Myocyte (in vitro differentiated cells): Measurements from ENCODE around the gene SLC35F3. TPM values are rescaled to one million over a fixed set of nuclear protein-coding genes. Genes with fewer than 3 reads are reported as not detected.
"Not testable (repeated sequence)": the region's sequence is repeated elsewhere in the genome, so short reads cannot be mapped to it uniquely, and the experiment has no call there.

Source experiments
- DNase-seq: peaks from one replicate; pipeline ENCODE4 v3.0.0-alpha.2; 2012; ENCODE audit warnings: low read depth
- total RNA-seq: library from RNA; depleted of rRNA; stranded (reverse); fragments of >200 nt; gene quantifications from 2 replicates; pipeline ENCODE4 v1.2.3, GENCODE V29; 2014

Gene SLC35F3
- total RNA-seq, 1 donor from 2014 or later, result not detected

DNA sequence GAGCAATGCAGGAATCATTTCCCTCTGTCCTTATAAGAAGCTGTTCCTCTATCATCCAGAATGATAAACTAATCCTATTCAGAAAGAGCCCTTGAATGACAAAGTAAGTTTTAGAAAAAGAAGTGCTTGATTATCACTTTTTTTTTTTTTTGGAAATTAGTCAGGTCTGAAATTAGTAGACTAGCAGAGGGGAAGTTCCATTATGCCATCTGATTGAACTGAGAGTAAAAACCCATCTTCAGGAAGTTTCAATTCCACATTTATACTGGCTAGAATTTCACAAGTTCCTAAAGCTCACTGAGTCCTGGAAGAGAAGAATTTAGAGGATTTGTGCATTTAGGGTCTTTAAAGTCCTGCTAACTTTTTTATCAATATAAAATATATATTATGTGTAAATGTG lies 340.0 kb downstream of the SLC35F3 start:
- no peak for DNase-seq

DNA sequence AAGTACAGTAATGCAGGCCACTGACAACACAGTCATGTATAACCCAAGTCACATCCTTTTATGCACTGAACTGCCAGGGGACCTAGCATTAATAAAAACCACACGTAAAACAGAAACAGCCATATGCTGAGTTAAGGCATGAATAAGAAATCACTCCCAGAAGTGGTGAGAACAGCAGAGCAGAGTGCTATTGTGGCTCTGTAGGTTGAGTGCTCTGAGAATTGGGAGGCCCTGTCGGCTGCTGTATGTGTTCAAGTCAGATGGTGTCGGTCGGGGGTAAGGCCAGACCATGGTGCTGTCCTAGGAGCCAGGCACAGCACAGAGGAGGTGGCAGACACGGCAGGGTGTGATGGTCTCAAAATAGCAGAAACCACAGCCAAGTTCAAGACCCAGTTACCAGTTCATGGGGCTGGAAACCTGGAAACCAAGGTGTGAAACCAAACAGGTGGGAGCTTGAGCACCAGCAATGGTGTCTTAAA lies 342.2 kb downstream of the SLC35F3 start:
- no peak for DNase-seq

DNA sequence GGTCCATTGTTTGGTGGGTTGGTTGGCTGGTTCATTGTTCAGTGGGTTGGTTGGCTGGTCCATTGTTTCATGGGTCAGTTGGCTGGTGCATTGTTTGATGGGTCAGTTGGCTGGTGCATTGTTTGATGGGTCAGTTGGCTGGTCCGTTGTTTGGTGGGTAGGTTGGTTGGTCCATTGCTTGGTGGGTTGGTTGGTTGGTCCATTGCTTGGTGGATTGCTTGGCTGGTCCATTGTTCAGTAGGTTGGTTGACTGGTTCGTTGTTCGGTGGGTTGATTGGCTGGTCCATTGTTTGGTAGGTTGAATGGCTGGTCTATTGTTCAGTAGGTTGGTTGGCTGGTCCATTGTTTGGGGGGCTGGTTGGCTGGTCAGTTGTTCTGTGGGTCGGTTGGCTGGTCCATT lies 343.3 kb downstream of the SLC35F3 start:
- not testable (repeated sequence) for DNase-seq

GRCh38 chr1:234250747-234251146 lies 346.3 kb downstream of the SLC35F3 start:
- no peak for DNase-seq

- no peak for DNase-seq
These were observed 349.3 kb downstream of the SLC35F3 start for GRCh38 chr1:234253732-234254131.

GRCh38 chr1:234256359-234256758 lies 351.9 kb downstream of the SLC35F3 start:
- peak; percentile 28 for DNase-seq

- no peak for DNase-seq
These were observed 353.6 kb downstream of the SLC35F3 start for GRCh38 chr1:234258071-234258470.

- DNase-seq, result no peak
These were observed 356.1 kb downstream of the SLC35F3 start for GRCh38 chr1:234260578-234260977.

DNA sequence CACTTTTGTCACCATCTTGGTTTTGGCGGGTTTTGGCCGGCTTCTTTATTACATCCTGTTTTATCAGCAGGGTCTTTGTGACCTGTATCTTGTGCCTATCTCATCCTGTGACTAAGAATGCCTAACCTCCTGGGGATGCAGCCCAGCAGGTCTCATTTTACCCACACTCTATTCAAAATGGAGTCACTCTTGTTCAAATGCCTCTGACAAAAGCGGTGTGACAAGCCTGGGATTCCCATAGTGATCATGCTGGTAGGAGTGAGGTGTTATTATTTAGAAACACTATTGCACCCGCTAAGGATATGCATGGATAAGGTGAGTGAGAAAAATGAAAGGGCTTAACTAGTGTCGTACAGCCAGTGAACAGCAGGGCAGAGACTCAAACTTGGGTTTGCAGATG lies 357.1 kb downstream of the SLC35F3 start:
- no peak for DNase-seq

GRCh38 chr1:234262007-234262753 lies 357.7 kb downstream of the SLC35F3 start:
- DNase-seq, result no peak

GRCh38 chr1:234262754-234263105 lies 358.3 kb downstream of the SLC35F3 start:
- no peak for DNase-seq

DNA sequence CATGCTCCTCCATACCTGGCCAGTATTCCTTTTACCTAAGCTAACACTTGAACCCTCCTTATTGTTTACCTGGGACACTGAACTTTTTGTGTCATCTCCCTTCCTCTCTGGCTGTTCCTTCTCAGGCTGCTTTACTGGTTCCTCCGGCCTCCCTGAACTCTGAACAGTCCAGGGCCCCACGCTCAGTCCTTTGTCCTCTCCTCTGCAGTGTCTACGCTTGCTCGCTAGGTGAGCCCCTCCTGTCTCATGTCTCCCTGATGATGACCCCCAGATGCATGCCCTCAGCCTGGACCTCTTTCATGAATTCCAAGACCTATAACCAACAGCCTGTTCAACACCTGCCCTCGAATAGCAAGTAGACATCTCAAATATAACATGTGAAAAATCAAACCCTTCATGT lies 360.4 kb downstream of the SLC35F3 start:
- no peak for DNase-seq

- no peak for DNase-seq
These were observed 360.8 kb downstream of the SLC35F3 start for GRCh38 chr1:234265321-234265720.

DNA sequence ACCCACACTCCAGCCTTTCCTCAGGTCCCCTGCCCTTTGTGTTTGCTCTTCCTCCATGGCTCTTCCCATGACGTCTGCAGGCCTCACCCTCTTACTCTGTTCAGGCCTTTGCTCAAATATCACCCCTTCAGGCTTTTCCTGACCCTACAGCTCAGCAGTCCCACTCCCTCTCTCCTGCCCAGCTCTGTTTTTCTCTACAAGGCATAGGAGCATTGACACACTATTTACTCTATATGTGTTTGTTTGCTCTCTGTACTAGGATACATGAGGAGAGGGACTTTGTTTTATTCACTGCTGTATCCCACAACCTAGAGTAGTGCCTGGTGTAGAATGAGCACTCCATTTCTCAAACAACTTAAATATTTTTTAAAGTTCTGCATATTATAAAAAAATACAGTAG lies 361.4 kb downstream of the SLC35F3 start:
- DNase-seq, result no peak

DNA sequence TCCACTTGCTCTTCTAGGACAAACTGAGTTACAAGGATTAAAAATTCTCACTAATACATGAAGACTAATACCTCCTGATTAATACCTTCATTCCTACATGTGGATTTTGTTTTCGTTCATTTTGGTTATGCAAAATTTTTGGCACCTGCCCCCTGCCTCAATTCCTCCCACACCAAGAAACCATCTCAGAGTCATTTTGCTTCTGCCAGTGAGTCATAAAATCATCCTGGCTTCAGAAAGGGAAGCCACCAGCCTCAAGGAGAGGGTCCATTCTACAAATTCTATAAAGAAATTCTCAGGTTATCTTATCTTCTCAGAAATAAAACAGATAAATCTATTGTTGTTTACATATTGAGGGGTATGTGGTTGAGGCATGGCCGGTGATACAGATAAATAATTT lies 365.6 kb downstream of the SLC35F3 start:
- DNase-seq, result no peak

- no peak for DNase-seq
These were observed 366.2 kb downstream of the SLC35F3 start for GRCh38 chr1:234270581-234271242.

DNA sequence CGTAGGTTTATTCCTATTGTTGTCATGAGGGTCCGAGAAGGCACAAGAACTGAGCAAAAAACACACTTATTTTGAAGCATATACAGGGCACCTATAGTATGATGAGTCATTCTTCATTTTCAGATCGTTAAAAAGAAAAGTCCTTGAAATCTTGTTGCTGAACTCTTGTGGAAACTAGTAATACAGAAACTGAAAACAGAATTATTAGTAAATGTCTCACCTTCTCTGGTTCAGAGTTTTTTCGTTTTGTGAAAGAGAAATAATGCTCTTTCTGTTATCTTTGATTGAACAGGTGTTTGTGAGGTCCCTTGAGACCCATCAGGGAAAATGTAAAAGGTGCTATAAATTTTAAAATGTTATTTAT lies 366.7 kb downstream of the SLC35F3 start:
- no peak for DNase-seq

DNA sequence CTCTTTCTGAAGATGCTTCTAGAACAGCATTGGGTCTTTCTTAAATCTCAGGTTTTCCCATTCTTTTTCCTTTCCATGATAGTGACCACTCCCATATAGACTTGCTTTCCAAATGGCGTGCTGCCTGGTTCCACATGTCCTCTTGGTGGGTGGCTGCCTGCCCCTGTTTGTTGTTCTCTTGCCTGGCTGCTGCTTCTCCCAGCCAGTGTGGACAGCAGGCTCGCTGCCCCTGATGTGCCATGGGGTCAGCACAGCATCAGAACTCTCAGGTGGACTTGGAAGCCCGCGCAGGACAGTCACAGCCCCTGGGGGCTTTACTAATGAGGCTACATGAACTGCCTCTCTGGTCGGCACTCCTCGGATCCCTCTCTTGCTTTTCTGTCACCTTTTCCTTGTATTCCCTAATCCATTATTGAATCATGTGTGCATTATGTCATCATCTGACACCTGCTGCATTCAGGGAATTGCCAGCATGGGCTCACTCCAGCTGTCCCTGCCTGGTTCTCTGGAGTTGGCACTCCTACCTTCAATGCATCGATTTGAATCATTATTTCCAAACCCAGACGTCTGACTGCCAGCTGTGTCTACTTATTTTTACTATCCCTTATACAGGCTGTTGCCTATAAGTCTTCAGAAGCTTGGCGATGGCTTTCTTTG lies 368.3 kb downstream of the SLC35F3 start:
- DNase-seq, result no peak

DNA sequence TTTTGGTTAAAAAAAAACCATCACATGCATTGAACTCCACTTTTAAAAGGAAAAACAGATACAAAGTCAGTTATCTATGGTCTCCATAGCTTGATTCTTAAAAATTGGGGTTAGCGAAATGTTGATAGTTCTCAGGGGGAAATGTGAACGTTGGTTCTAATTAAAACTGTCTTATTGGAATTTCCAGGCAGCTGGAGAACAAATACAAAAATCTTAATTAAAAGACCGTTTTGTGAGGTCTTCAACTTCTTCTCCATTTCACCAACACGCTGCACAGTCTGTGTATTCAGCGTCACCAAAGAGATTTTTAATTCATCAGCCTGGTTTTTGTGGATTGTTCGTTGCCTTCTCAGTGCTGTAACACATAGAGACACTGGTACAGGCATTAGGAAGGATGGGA lies 369.5 kb downstream of the SLC35F3 start:
- no peak for DNase-seq

DNA sequence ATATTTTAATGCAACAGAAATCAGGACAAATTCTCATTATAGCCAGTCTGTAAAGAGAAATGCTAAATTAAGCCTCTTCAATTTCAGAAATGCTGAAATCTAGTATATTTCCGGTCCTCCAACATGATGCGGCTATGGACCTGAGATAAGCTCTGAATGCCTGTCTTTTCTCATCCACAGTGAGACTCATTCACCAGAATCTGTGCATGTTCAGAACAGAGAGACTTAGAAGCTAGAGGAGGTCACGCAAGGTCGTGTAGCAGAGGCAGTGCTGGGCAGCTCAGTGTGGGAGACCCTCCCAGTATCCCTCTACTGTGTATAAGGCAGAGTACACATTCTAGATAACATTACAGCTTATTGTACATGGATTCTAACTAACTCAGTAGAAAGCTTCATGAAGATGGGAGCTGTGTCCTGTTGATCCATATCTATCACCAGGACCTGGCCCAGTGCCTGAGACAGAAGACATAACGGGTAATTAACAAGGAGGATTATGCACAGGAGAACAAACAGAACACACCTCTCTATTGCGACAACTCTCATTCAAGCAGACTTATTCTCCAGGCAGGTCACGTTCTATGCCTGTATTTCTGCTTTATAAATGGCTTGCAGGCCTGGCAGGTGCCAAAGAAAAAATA lies 371.8 kb downstream of the SLC35F3 start:
- no peak for DNase-seq

DNA sequence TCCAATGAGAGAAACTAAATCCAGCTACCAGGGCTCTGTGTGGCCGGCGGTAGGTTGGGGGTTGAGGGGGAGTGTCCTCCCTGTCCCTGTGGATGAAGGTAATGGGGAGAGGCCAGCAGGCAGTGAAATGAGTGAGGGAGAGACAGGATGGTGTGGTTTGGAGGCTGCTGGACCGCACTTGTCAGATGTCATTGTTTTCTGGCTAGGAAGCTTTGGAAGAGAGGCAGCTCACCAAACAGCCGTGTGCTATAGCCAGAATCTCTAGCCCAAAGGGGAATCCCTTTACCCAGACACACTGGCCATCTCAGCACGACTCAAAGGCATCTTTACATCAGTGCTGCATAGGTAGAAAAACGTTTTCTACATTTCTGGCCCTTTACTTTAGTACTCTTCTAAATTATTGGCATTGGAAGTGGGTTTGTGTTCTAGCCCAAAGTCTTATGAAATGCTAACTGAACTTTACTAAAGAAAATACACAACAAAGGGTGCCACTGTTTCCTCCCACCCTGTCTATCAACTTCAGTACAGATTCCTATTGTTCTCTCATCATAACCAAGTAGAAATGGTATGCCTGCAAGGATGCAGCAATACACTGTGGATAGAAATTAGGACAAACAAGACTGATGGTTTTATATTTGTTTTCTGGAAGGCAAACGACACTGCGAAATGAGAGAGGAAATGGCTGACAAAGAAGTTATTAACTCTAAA lies 372.8 kb downstream of the SLC35F3 start:
- no peak for DNase-seq
